Upper lobe of left lung (tissue), 6 donors: ENCODE measurements around the gene PCBP4. TPM values are rescaled to one million over a fixed set of nuclear protein-coding genes. Genes with fewer than 3 reads are reported as not detected.
"Not testable (repeated sequence)": the region's sequence is repeated elsewhere in the genome, so short reads cannot be mapped to it uniquely, and the experiment has no call there.

Source experiments
- ATAC-seq, 2 donors: fragments of 200-7000 bp; cut with Tn5 transposase; one replicate each; pipeline ENCODE4 v1.9.1; 2022; ENCODE audit warnings: mild to moderate bottlenecking in 2 of 2, moderate library complexity in 2 of 2; ENCODE audit not compliant: low FRiP score in 2 of 2
- DNase-seq, 2 donors: peaks; one replicate each; pipeline ENCODE4 v3.0.0-alpha.2; 2019 to 2020
- H3K27ac ChIP-seq, 4 donors: fragments of 200-600 bp; sonication (generic); one replicate each; pipeline ENCODE4 v1.5.1; 2016 to 2019
- H3K27me3 ChIP-seq, 4 donors: fragments of 200-600 bp; sonication (generic); one replicate each; pipeline ENCODE4 v1.5.1; 2017 to 2019
- H3K36me3 ChIP-seq, 4 donors: fragments of 200-600 bp; sonication (generic); one replicate each; pipeline ENCODE4 v1.5.1; 2016 to 2019
- H3K4me1 ChIP-seq, 4 donors: fragments of 200-600 bp; sonication (generic); one replicate each; pipeline ENCODE4 v1.5.1; 2018 to 2019
- H3K4me3 ChIP-seq, 4 donors: fragments of 200-600 bp; sonication (generic); one replicate each; pipeline ENCODE4 v1.5.1; 2017 to 2019; ENCODE audit warnings: mild to moderate bottlenecking in 2 of 4, moderate library complexity in 1 of 4
- H3K9me3 ChIP-seq, 4 donors: fragments of 200-600 bp; sonication (generic); one replicate each; pipeline ENCODE4 v1.5.1; 2018 to 2019
- CTCF ChIP-seq, 6 experiments: fragments of 450-650 bp in 4 of 6; fragments of 200-600 bp in 2 of 6; sonication (generic) in 2 of 6; IDR thresholded peaks; one replicate each; pipeline ENCODE4 v1.5.1; 2016 to 2019; ENCODE audit warnings: antibody characterized with exemption in 6 of 6
- EP300 ChIP-seq, 4 donors: sonication (generic); formaldehyde crosslinking; IDR thresholded peaks; one replicate each; pipeline ENCODE4 v1.5.1; 2017; ENCODE audit warnings: antibody characterized with exemption in 4 of 4, control low read depth in 2 of 4
- POLR2A ChIP-seq, 4 donors: fragments of 450-650 bp; IDR thresholded peaks; one replicate each; pipeline ENCODE4 v1.5.1; 2016 to 2017; ENCODE audit warnings: antibody characterized with exemption in 4 of 4, mild to moderate bottlenecking in 2 of 4
- POLR2AphosphoS5 ChIP-seq, 2 donors: sonication (generic); formaldehyde crosslinking; IDR thresholded peaks; one replicate each; pipeline ENCODE4 v1.5.1; 2017; ENCODE audit warnings: antibody characterized with exemption in 2 of 2
- WGBS, 2 donors: methylation state at CpG; one replicate each; pipeline ENCODE4 v1.1.5; 2017 to 2018; 5-methylcytosine and 5-hydroxymethylcytosine counted together
- total RNA-seq, 6 donors: library from RNA; depleted of rRNA in 4 of 6; stranded (reverse); fragments of >200 nt in 4 of 6; gene quantifications; one replicate each; pipeline versions ENCODE4 v1.1.0 to v1.2.1, GENCODE V29; 2016 to 2021
- donor health status: DM: no; HTN: no; CAD: no; lungs with moderate emphysema.
- donor health status: DM: no; HTN: yes; CAD: no; lungs with severe emphysema.

Gene PCBP4
- total RNA-seq, 6 donors from 2014 or later = 22.7 to 53.4 (median 37.7) TPM

GRCh38 chr3:51997935-51998596, 30.8 kb upstream of the PCBP4 start:
- ATAC-seq = no peak
- TF ChIP-seq CTCF (IDR thresholded peaks at IDR 0.05) (no peak), POLR2AphosphoS5 (IDR thresholded peaks at IDR 0.05) (no peak), EP300 (IDR thresholded peaks at IDR 0.05) (no peak), POLR2A (IDR thresholded peaks at IDR 0.05) (no peak)
- H3K27ac ChIP-seq = no peak overlapping the region

GRCh38 chr3:51997172-51997571, 29.9 kb upstream of the PCBP4 start:
- Histone ChIP-seq H3K27ac (no peak overlapping the region), H3K27me3 (no peaks in the 10 kb centered on the region), H3K4me1 (peaks cover 22 to 36% (median 26%) of the 10 kb centered on the region in 4 donors), H3K36me3 (peaks cover 14 to 28% (median 20%) of the 10 kb centered on the region in 4 donors), H3K9me3 (no peaks in the 10 kb centered on the region), H3K4me3 (no peak overlapping the region)
- WGBS, 2 donors = 57 to 67% methylated on average over 2 of the region's 2 CpGs
- TF ChIP-seq CTCF (IDR thresholded peaks at IDR 0.05) (no peak), EP300 (IDR thresholded peaks at IDR 0.05) (no peak), POLR2AphosphoS5 (IDR thresholded peaks at IDR 0.05) (no peak), POLR2A (IDR thresholded peaks at IDR 0.05) (no peak)
- ATAC-seq = no peak
- no peak for DNase-seq

More at GRCh38 chr3:51997935-51998596, 30.8 kb upstream of the PCBP4 start:
- Histone ChIP-seq H3K4me3 (no peak overlapping the region), H3K4me1 (peaks cover 19 to 32% (median 26%) of the 10 kb centered on the region in 4 donors), H3K36me3 (peaks cover 12 to 19% (median 16%) of the 10 kb centered on the region in 4 donors), H3K9me3 (no peaks in the 10 kb centered on the region), H3K27me3 (no peaks in the 10 kb centered on the region)
- DNase-seq = no peak
- WGBS, 2 donors = 62 to 65% methylated on average over 7 of the region's 7 CpGs

DNA sequence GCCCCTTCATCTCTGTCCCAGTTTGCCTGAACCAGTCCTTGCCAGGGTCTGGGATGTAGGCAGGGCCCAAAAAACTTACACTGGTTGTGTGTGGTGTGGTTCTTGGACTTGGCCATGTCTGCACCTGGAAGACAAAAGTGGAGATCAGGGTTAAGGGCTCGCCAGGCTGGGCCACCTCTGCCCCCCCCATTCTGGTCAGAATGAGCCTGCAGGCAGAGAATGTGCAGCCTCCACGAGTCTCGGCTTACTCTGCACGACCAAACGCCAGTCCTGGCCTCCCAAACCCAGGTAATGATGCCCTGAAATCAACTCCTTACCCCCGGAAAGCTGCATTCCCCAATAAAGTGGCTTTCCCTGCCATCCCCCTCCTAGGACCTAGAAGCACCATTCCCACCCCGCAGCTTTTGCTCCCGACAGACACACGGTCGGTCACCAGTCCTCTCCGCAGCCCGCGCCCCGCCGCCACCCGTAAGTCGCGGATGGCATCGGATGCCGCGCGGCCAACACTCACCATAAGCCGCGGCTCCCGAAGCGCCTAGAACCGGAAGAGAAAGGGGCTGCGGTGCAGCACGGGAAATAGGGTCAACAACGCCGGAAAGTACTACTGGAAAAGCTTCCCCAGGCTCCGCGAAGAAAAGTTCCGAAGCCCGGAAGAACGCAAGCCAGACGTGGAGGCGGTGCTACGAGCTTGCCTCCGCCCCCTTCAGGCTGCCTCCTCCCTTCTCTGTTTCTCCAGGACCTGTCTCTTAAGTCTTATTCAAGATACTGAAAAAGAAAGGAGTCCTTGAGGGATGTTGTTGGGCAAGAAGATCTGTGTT, 28.3 kb upstream of the PCBP4 start, which contains the start of gene RPL29:
Gene RPL29, minus strand, starts transcription at position 550 of the 818 bp plus-strand sequence. Its CDS starts 434 bp downstream, at position 116.
- H3K4me1 ChIP-seq = peaks cover 17 to 27% (median 19%) of the 10 kb centered on the region in 4 donors
- no peaks in the 10 kb centered on the region for H3K9me3 ChIP-seq
- ATAC-seq = peak; percentile 95 to 98
- peak within 1 kb of the TSS; percentile 62 to 86 (median 72) for H3K4me3 ChIP-seq
- no peaks in the 10 kb centered on the region for H3K27me3 ChIP-seq
- peak within 1 kb of the TSS; percentile 84 to 93 (median 90) for H3K27ac ChIP-seq
- DNase-seq = peak; percentile 90 to 94
- TF ChIP-seq POLR2AphosphoS5 (IDR thresholded peaks at IDR 0.05) = peak; percentile 88 to 96
- peak; percentile 22 to 75 (median 54) for TF ChIP-seq POLR2A (IDR thresholded peaks at IDR 0.05)
- TF ChIP-seq CTCF (IDR thresholded peaks at IDR 0.05) = peak in 5 of 6 experiments; percentile 17 to 51 (median 22)
- TF ChIP-seq EP300 (IDR thresholded peaks at IDR 0.05) = peak in 2 of 4 donors; percentile 18 to 46
- WGBS, 2 donors = 0% methylated on average over 19 to 40 of the region's 40 CpGs
- H3K36me3 ChIP-seq = peaks cover 14 to 41% (median 25%) of the 10 kb centered on the region in 4 donors

- WGBS, 2 donors = 72 to 78% methylated on average over 2 of the region's 2 CpGs
- peaks cover 17 to 27% (median 19%) of the 10 kb centered on the region in 4 donors for H3K4me1 ChIP-seq
- H3K4me3 ChIP-seq = peak overlapping the region; percentile 62 to 86 (median 72)
- H3K27ac ChIP-seq = peak overlapping the region in 2 of 4 donors; percentile 15 to 93
- H3K36me3 ChIP-seq = peaks cover 14 to 41% (median 25%) of the 10 kb centered on the region in 4 donors
- ATAC-seq (no peak), DNase-seq (no peak)
- no peak for TF ChIP-seq POLR2AphosphoS5 (IDR thresholded peaks at IDR 0.05)
- no peak for TF ChIP-seq EP300 (IDR thresholded peaks at IDR 0.05)
- TF ChIP-seq CTCF (IDR thresholded peaks at IDR 0.05) = no peak
- TF ChIP-seq POLR2A (IDR thresholded peaks at IDR 0.05) = no peak
- H3K9me3 ChIP-seq = no peaks in the 10 kb centered on the region
- H3K27me3 ChIP-seq = no peaks in the 10 kb centered on the region
Measured at GRCh38 chr3:51994530-51994929, 27.3 kb upstream of the PCBP4 start.

- not testable (repeated sequence) for H3K9me3 ChIP-seq, H3K27me3 ChIP-seq, DNase-seq, H3K4me3 ChIP-seq, H3K27ac ChIP-seq, ATAC-seq
- Histone ChIP-seq H3K36me3 (peaks cover 14 to 41% (median 25%) of the 10 kb centered on the region in 4 donors), H3K4me1 (peaks cover 17 to 27% (median 19%) of the 10 kb centered on the region in 4 donors)
- 91% methylated on average over 4 of the region's 13 CpGs; no CpG with 5 or more reads in 1 of the 2 donors for WGBS, 2 donors
Measured at GRCh38 chr3:51993657-51994056, 26.4 kb upstream of the PCBP4 start.
